Measurements from ENCODE around the gene MYPOP.

The MYPOP gene

DNA sequence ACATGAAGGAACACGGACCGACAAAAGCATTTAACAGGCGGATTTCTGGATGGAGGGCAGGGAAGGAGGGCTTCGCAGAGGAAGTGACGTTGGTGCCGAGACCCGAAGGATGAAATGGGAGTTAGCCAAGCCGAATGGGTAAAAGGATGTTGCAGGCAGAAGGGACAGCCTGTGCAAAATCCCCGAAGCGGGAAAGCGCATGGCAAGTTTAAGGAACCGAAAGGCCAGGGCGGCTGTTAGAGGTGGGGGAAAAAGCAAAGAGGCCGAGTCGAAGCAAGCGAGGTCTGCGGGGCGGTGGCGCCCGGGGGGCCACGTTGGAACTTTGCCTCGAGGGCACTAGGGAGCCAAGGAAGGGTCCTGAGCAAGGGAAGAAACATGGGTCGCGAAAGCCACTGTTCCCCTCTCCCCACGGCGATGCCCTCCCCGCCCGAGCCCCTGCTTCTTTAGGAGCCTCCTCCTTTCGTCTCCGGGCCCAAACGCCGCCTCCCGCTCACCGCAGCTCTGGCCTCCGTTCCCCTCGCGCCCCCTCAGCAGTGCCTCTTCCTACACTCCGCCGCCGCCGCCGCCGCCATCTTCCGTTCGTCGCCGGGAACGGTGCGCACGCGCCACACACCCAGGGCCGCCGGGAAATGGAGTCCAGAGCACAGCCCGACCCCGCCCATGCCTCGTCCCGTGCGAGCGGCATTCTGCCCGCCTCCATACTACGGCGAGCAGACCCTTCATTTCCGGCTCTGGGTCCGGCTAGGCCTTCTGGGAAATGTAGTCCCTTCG is 39.7 kb downstream of the MYPOP start, which contains the start of gene SYMPK:
Gene SYMPK (minus strand): TSS at position 584 of the 771 bp plus-strand sequence. CDS start 8,652 bp downstream, outside the sequence.
- DNase-seq: peak; percentile 97

DNA sequence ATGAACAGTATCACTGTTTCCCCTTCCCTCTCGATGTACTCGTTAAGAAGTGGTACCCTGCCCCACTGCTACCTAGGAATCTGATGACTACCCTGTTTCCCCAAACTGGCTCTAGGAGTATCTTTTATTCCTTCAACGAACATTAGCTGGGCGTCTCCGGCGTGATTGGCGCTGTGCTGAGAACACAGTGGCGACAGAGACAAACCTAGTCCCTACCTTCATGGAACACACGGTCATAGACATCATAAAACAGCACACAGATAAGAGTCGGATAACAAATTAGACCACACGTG is 40.2 kb downstream of the MYPOP start:
- no peak for DNase-seq

DNA sequence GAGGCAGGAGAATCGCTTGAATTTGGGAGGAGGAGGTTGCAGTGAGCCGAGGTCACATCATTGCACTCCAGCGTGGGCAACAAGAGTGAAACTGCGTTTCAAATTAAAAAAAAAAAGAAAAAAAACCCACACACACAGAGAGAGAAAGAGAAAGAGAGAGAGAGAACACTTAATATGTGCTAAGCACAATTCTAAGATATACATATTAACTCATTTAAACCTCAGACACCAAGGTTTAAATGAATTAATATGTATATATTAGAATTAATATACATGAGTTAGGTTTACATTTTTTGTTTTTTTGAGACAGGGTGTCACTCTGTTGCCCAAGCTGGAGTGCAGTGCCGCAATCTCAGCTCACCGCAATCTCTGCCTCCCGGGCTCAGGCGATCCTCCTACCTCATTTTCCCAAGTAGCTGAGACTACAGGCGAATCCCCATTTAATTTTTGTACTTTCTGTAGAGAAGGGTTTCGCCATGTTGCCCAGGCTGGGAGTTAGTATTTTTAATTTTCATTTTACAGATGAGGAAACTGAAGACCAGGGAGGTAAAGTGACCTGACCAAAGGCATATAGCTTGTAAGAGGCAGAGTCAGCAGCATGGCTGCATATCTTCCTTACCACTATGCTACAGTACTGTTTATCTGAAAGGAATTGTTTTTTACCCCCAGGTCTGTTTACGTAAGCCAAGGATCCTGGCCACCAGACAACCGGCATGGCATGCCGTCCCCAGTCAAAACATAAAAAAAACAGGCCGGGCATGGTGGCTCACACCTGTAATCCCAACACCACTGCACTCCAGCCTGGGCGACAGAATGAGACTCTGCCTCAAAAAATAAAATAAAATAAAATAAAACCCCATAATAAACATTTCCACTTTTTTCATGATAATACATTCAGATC is 41.8 kb downstream of the MYPOP start:
- DNase-seq: no peak

DNA sequence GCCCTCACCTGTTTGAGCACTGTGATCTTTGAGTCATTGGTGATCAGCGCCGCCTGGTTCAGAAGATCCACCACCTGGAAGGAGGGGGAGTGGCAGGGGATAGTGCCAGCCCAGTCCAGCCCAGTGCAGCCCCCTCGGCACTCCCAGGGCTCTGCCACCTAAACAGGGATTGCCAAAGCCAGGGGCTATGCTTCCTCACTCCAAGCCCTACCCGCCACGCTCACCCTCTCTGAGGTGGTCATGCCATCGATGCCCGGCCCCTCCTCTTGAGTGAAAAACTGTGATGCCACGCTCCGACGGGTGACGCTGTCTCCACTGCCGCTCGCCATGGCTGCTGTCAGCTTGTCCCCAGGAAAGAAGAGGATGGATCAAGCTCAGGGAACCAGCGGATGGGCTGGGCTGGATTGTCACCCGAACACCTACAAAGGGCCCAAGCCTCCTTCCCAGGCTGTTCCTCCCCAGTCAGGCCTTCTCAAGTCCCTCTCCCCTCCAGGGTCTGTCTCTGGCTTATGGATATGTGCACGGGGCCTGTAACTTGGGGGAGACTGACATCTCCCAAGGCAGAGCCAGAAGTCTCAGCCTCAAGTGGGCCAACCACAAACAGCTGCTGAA is 48.1 kb downstream of the MYPOP start:
- no peak for DNase-seq

DNA sequence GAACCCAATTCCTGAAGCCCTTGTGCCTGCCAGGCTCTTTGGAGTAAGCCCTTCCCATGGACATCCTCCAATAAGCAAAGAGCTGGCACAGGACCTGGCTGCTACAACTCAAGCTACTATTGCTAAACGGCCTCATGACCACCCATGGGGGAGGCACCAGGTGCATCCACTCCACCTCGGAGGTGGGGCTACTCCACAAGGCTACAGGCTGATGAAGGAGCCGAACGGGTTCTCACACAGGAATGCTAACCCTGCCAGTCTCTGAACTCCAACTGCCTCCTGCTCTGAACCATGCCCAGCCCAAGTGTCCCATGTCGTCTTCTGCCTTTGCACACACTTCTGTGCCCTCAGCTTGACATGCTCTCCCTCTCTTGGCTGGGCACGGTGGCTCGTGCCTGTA is 49.4 kb downstream of the MYPOP start:
- DNase-seq: no peak

DNA sequence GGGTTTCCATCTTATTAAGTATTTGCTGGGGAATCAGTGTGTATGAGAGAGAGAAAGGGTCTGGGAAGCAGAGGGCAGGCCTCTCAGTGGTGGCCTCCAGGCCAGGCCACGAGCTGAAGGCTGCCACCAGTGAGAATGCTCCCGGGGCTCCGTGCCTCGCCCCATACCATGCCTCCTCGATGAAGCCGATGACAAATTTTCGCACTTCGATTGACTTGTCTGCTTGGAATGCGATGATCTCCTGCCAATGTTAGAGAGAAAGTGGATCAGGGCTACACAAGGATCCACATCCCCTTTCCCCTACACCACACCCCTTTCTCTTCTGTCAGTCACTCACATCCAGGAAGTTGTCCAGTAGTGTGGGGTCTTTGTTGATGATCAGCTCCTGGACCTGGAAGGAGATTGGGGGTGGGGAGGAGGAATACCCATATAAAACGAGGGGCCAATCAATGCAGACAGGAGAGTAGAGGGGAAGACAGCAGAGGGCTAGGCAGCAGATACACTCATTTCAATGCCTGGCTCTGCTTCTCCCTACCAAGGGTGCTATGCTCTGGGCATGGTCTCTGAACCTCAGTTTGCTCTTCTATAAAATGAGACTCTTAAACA is 50.2 kb downstream of the MYPOP start:
- DNase-seq: no peak

DNA sequence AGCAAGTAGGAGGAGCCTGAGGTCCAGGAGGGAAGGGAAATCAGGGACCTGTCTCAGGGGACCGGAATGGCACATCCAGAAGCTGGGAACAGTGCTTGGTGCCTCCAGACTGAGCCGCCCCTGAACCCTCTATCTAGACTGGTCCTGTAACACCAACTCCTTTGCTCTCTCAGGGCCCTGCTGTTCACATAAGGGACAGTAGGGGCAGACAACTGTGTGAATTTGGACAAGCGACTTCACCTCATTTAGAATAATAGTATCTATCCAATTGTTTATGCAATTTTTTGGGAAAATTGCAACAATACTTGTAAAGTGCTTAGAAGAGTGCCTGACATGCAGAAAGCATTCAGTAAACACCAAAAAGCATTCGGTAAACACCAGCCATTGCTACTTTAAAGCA is 53.5 kb downstream of the MYPOP start:
- no peak for DNase-seq

DNA sequence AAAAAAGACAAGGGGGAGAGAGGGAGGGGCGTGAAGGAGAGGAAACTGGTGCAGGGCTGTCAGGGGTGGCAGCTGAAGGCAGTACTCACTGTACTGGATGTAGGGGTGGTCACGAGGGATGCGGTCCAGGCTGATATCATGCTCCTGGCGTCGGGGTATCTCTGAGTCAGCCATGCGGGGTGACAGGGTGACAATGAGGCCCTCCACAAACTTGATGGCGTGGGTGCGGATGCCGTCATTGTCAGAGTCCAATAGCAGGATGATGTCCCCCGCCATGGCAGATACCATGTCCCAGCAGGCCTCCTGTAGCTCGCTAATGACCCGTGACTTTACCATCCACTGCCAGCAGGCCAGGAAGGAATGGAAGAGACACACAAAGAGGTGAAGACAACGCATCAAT is 54.8 kb downstream of the MYPOP start:
- DNase-seq: no peak

DNA sequence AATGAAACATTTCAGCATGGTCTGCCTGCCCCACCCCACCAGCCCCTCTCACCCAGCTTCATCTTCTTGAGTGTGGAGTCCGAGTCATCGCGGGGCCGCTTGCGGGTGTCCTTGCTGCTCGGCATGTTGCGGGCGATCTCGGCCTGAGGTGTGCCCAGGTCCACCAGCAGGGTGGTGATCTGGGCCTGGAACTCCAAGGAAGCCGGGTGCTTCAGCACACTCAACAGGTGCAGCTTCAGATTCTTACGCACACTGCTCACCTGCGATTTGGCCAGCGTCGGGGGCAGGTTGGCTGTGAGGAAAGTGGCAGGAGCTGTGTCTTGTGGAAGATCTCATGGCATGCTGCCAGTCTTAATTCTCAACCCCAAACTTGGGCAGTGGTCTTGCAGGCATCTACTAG is 60.2 kb downstream of the MYPOP start:
- DNase-seq: no peak
